Urinary bladder (tissue), 4 donors: ENCODE measurements around the gene YARS1. TPM values are rescaled to one million over a fixed set of nuclear protein-coding genes. Genes with fewer than 3 reads are reported as not detected.

Source experiments
- DNase-seq: peaks from one replicate; pipeline ENCODE4 v3.0.0-alpha.2; 2015; ENCODE audit errors: extremely low spot score
- H3K27ac ChIP-seq: one replicate; pipeline ENCODE4 v1.5.1; 2013; ENCODE audit warnings: low read depth, mild to moderate bottlenecking, moderate library complexity
- H3K36me3 ChIP-seq: one replicate; pipeline ENCODE4 v1.6.1; 2013; ENCODE audit warnings: mild to moderate bottlenecking, moderate library complexity; ENCODE audit not compliant: insufficient read depth
- H3K4me1 ChIP-seq: one replicate; pipeline ENCODE4 v1.6.1; 2013; ENCODE audit warnings: mild to moderate bottlenecking, moderate library complexity; ENCODE audit not compliant: insufficient read depth
- H3K4me3 ChIP-seq: one replicate; pipeline ENCODE4 v1.5.1; 2013; ENCODE audit warnings: low read depth, low read length
- WGBS: extraction: QIAGEN DNeasy Blood & Tissue Kit; methylation state at CpG from one replicate; pipeline ENCODE4 v1.1.7; 2013; 5-methylcytosine and 5-hydroxymethylcytosine counted together
- polyA plus RNA-seq: library from polyadenylated mRNA; stranded (reverse); fragments of 200-250 nt; gene quantifications from one replicate; pipeline ENCODE4 v1.2.3, GENCODE V29; 2013
- total RNA-seq: library from RNA; depleted of rRNA; stranded (reverse); fragments of >200 nt; gene quantifications from one replicate; pipeline ENCODE4 v1.2.3, GENCODE V29; 2014
- donor health status: healthy with polysubstance abuse.
- donor health status: healthy.

The YARS1 gene
- total and polyA plus RNA-seq, 2 donors: 33.4 to 39.8 TPM

GRCh38 chr1:32780628-32781234 is 36.4 kb downstream of the YARS1 start:
- H3K36me3 ChIP-seq: peaks cover 11% of the 10 kb centered on the region

GRCh38 chr1:32780005-32780404 is 37.2 kb downstream of the YARS1 start:
- Histone ChIP-seq H3K36me3 (peaks cover 9% of the 10 kb centered on the region), H3K4me3 (no peak overlapping the region), H3K27ac (no peak overlapping the region), H3K4me1 (no peaks in the 10 kb centered on the region)
- DNase-seq: no peak
- WGBS: 92% methylated on average over 8 of the region's 8 CpGs

More at GRCh38 chr1:32780628-32781234, 36.4 kb downstream of the YARS1 start:
- DNase-seq: no peak
- WGBS: 69% methylated on average over 8 of the region's 8 CpGs
- Histone ChIP-seq H3K4me1 (no peaks in the 10 kb centered on the region), H3K4me3 (no peak overlapping the region), H3K27ac (no peak overlapping the region)

DNA sequence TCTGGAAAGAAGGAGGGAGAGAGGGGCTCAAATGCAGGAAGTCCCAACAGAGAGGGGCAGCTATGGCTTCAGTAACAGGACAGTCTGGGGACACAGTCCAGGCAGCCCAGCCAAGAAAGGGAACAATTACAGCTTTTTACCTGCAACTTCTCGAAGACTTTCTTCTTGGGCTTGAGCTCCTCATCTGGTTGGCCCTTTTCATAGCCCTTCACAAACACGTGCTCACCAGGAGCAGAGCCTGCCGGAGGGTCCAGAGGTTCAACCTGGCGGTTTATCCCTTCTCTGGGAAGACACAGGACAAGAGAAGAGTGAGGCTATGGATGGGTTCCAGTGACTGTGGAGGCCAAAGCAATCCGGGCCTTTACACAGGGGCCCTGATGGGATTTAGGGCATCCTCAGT is 37.9 kb downstream of the YARS1 start:
- WGBS: 94% methylated on average over 5 of the region's 5 CpGs
- peaks cover 8% of the 10 kb centered on the region for H3K36me3 ChIP-seq

DNA sequence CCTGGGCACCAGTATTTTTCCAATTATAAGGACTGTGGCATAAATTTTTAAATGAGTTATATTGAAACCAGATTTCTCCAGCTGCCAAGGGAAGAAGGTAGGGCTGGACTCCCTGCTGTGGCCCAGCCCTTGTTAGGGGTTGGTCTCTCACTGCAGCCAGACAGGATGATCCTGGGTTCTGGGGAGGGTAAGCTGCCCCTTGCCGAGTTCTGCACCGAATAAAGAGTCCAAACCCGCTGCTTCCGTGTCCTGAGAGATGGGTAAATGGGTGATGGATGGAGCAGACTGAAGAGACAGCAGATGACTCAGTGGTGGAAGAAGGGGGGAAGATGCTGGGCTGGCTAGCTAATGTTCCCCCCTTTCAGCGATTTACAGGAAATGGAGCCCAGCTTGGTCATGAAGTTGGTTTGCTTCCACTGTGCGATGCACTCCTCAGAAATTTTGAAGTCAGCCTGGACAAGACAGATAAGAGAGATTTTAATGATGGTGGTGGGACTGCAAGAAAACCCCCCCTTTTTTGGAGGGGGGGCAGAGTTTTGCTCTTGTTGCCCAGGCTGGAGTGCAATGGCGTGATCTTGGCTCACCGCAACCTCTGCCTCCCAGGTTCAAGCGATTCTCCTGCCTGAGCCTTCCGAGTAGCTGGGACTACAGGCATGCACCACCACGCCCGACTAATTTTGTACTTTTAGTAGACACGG is 41.4 kb downstream of the YARS1 start:
- no peak overlapping the region for H3K27ac ChIP-seq
- WGBS: 83% methylated on average over 13 of the region's 13 CpGs
- DNase-seq: no peak
- H3K4me3 ChIP-seq: no peak overlapping the region
- H3K36me3 ChIP-seq: peaks cover 12% of the 10 kb centered on the region
- H3K4me1 ChIP-seq: no peaks in the 10 kb centered on the region

More for the DNA sequence above, 37.9 kb downstream of the YARS1 start:
- Histone ChIP-seq H3K27ac (no peak overlapping the region), H3K4me3 (no peak overlapping the region), H3K4me1 (no peaks in the 10 kb centered on the region)
- no peak for DNase-seq

DNA sequence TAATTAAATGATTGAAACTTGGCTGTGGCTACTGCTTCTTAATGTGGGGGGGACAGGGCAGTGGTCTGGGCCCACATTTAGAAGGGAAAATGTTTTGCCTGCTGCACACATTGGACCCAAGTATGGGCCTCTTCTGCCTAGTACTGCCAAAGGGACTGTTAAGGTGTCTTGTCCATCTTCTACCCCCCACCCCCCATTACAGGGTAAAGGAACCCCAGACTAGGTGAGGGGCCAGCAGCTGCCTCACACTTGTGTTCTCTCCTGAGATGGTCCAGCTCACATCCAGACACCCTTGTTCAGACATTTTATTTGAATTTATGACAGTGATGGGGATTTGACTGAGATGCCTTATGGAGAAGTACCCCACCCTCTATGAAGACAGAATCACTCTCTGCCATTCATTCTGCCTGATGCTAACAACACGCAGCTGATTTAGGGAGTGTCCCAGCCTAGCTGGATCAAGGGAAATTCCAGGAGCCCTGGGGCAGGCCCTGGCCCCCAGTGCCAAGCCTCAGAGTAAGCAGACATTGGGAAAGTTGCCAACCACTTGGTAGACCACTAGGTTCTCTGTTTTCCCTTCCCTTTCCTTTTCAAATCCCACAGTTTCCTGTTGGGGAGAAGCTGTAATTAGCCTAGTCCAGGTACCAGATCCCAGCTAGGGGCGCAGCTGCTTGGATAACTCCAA is 42.1 kb downstream of the YARS1 start:
- no peak overlapping the region for H3K27ac ChIP-seq

GRCh38 chr1:32774464-32774808 is 42.7 kb downstream of the YARS1 start:
- Histone ChIP-seq H3K4me1 (no peaks in the 10 kb centered on the region), H3K27ac (no peak overlapping the region), H3K36me3 (peaks cover 8% of the 10 kb centered on the region), H3K4me3 (no peak overlapping the region)
- no peak for DNase-seq

More for the DNA sequence above, 42.1 kb downstream of the YARS1 start:
- DNase-seq: no peak
- Histone ChIP-seq H3K36me3 (peaks cover 11% of the 10 kb centered on the region), H3K4me3 (no peak overlapping the region), H3K4me1 (no peaks in the 10 kb centered on the region)
- 53% methylated on average over 2 of the region's 2 CpGs for WGBS

- 90% methylated on average over 7 of the region's 7 CpGs for WGBS
- Histone ChIP-seq H3K4me1 (no peaks in the 10 kb centered on the region), H3K36me3 (peaks cover 4% of the 10 kb centered on the region), H3K27ac (no peak overlapping the region), H3K4me3 (no peak overlapping the region)
- no peak for DNase-seq
Measured at GRCh38 chr1:32773764-32774463, 43.2 kb downstream of the YARS1 start.

DNA sequence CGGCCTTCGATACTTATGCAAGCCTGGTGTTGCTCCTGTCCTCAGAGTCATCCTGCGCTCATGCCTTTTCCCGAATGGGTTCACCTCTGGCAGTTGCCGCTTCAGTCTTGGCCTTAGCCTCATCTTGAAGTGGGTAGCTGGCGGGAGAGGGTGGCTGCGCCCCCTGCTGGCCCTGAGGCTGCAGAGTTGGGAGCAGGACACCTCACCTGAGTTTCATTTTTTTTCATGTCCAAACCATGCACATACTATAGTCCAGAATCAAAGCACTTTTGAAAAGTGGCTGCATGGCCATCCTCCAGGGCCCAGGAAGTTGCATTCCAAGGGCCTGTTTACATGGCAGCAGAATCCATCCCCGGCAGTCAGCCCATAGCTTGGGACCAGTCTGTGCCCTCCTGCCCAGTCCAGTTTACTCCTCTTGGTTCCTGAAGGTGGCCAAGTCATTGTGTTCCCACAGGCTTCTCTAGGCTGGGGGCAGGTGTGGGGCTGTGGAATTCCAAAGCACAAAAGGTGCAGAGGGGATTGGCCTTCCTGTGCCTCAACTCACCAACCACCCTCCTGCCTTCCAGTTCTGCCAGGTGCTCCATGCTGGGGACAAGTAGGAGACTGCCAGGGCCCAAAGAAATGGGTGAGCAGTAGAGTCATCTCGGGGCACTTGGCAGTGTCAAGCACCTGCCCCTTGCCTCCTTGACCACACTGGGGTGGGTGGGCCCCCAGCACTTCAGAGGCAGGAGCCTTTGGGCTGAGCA is 44.0 kb downstream of the YARS1 start:
- H3K27ac ChIP-seq: no peak overlapping the region
- DNase-seq: no peak
- peaks cover 6% of the 10 kb centered on the region for H3K36me3 ChIP-seq

DNA sequence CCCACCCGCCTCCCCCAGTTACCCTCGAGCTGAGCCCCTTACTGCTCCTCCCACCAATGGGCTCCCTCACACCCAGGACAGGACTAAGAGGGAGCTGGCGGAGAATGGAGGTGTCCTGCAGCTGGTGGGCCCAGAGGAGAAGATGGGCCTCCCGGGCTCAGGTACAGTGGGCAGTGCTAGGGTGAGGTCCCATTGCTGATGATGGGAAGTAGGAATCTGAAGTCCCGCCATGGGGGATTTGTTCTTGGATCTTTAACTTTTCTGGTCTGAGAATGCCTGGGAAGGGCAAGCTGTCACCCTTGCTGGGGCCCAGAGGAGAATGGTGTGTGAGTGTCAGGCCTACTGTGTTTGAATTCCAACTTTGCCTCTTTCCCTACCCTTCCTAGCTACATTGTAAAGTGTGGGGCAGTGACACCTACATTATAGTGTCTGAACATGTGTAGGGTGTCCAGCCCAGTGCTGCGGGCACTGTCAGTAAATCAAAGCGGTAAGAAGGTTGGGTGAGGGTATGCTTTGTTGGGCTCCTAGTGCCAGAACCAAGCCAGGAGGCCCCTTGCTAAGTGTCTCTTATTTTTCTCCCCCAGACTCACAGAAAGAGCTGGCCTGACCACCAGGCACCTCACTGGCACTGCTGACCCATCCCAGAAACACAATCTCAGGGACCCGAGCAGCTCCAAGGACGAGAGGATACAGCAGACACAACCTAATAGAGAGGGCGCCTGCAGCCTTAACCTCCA is 44.7 kb downstream of the YARS1 start:
- no peak overlapping the region for H3K4me3 ChIP-seq
- no peaks in the 10 kb centered on the region for H3K4me1 ChIP-seq
- H3K27ac ChIP-seq: no peak overlapping the region
- peaks cover 6% of the 10 kb centered on the region for H3K36me3 ChIP-seq
- WGBS: 91% methylated on average over 10 of the region's 10 CpGs
- no peak for DNase-seq

More for the DNA sequence above, 44.0 kb downstream of the YARS1 start:
- Histone ChIP-seq H3K4me1 (no peaks in the 10 kb centered on the region), H3K4me3 (no peak overlapping the region)
- WGBS: 34% methylated on average over 9 of the region's 9 CpGs

- H3K36me3 ChIP-seq: peaks cover 6% of the 10 kb centered on the region
- no peak overlapping the region for H3K4me3 ChIP-seq
- no peak overlapping the region for H3K27ac ChIP-seq
- no peak for DNase-seq
- 84% methylated on average over 30 of the region's 30 CpGs for WGBS
- no peaks in the 10 kb centered on the region for H3K4me1 ChIP-seq
Measured at GRCh38 chr1:32771561-32772280, 45.4 kb downstream of the YARS1 start.

GRCh38 chr1:32770741-32771548 is 46.2 kb downstream of the YARS1 start:
- 79% methylated on average over 18 of the region's 18 CpGs for WGBS
- no peak for DNase-seq
- peaks cover 6% of the 10 kb centered on the region for H3K36me3 ChIP-seq
- H3K27ac ChIP-seq: no peak overlapping the region
- H3K4me1 ChIP-seq: no peaks in the 10 kb centered on the region
- no peak overlapping the region for H3K4me3 ChIP-seq
